HG03565 (cell line): ENCODE data around the gene USP2.

ENCODE experiments used
- ATAC-seq: cut with Tn5 transposase; IDR thresholded peaks from one replicate; pipeline ENCODE4 v1.9.1; 2021; ENCODE audit warnings: mild to moderate bottlenecking, moderate library complexity; ENCODE audit not compliant: unreplicated experiment

The USP2 gene

GRCh38 chr11:119307974-119308373 is 73.5 kb downstream of the USP2 start:
- ATAC-seq: no peak

- no peak for ATAC-seq
Observed at GRCh38 chr11:119307219-119307618, 74.3 kb downstream of the USP2 start.

- ATAC-seq: no peak
Observed at GRCh38 chr11:119306373-119306890, 75.1 kb downstream of the USP2 start.

- no peak for ATAC-seq
Observed at GRCh38 chr11:119305556-119306372, 75.7 kb downstream of the USP2 start.
